Activated naive CD4-positive, alpha-beta T cell treated with anti-CD3 and anti-CD28 coated beads, Interleukin-2, amount 50 U/mL, for 16 hours (primary cell): ENCODE results near the gene NR3C2.

Experiments used
- DNase-seq: peaks from one replicate; pipeline ENCODE4 v3.0.0-alpha.2; 2020

Gene NR3C2

GRCh38 chr4:148067301-148067916, 374.8 kb downstream of the NR3C2 start:
- no peak for DNase-seq

- no peak for DNase-seq
Observed at GRCh38 chr4:148065075-148065474, 377.1 kb downstream of the NR3C2 start.

- no peak for DNase-seq
Observed at GRCh38 chr4:148064451-148064850, 377.8 kb downstream of the NR3C2 start.

- no peak for DNase-seq
Observed at GRCh38 chr4:148062301-148062950, 379.8 kb downstream of the NR3C2 start.

GRCh38 chr4:148061795-148062194, 380.4 kb downstream of the NR3C2 start:
- DNase-seq = no peak

GRCh38 chr4:148061141-148061481, 381.1 kb downstream of the NR3C2 start:
- no peak for DNase-seq

GRCh38 chr4:148060264-148061140, 381.7 kb downstream of the NR3C2 start:
- DNase-seq = peak; percentile 26

GRCh38 chr4:148059617-148060180, 382.5 kb downstream of the NR3C2 start:
- DNase-seq = no peak

- DNase-seq = no peak
Observed at GRCh38 chr4:148057984-148058859, 384.0 kb downstream of the NR3C2 start.

- no peak for DNase-seq
Observed at GRCh38 chr4:148057516-148057915, 384.7 kb downstream of the NR3C2 start.

GRCh38 chr4:148056879-148057278, 385.3 kb downstream of the NR3C2 start:
- peak; percentile 47 for DNase-seq

- DNase-seq = no peak
Observed at GRCh38 chr4:148055844-148056243, 386.4 kb downstream of the NR3C2 start.

GRCh38 chr4:148054275-148054674, 387.9 kb downstream of the NR3C2 start:
- DNase-seq = no peak

GRCh38 chr4:148053298-148054003, 388.8 kb downstream of the NR3C2 start:
- DNase-seq = no peak

- no peak for DNase-seq
Observed at GRCh38 chr4:148052448-148052847, 389.8 kb downstream of the NR3C2 start.

- no peak for DNase-seq
Observed at GRCh38 chr4:148051403-148051802, 390.8 kb downstream of the NR3C2 start.

GRCh38 chr4:148048598-148048997, 393.6 kb downstream of the NR3C2 start:
- DNase-seq = no peak

- no peak for DNase-seq
Observed at GRCh38 chr4:148044912-148045352, 397.3 kb downstream of the NR3C2 start.

- no peak for DNase-seq
Observed at GRCh38 chr4:148044089-148044911, 397.9 kb downstream of the NR3C2 start.

- no peak for DNase-seq
Observed at GRCh38 chr4:148041606-148042329, 400.4 kb downstream of the NR3C2 start.
